ENCODE results near the gene CA11. TPM values are rescaled to one million over a fixed set of nuclear protein-coding genes. Genes with fewer than 3 reads are reported as not detected.

Gene CA11
- total and polyA plus RNA-seq, 9 of the 15 experiments (the other 6 are each of a cell fraction or from before 2014, with no cell fraction given) = 2.9 to 19.9 (median 8.3) TPM

DNA sequence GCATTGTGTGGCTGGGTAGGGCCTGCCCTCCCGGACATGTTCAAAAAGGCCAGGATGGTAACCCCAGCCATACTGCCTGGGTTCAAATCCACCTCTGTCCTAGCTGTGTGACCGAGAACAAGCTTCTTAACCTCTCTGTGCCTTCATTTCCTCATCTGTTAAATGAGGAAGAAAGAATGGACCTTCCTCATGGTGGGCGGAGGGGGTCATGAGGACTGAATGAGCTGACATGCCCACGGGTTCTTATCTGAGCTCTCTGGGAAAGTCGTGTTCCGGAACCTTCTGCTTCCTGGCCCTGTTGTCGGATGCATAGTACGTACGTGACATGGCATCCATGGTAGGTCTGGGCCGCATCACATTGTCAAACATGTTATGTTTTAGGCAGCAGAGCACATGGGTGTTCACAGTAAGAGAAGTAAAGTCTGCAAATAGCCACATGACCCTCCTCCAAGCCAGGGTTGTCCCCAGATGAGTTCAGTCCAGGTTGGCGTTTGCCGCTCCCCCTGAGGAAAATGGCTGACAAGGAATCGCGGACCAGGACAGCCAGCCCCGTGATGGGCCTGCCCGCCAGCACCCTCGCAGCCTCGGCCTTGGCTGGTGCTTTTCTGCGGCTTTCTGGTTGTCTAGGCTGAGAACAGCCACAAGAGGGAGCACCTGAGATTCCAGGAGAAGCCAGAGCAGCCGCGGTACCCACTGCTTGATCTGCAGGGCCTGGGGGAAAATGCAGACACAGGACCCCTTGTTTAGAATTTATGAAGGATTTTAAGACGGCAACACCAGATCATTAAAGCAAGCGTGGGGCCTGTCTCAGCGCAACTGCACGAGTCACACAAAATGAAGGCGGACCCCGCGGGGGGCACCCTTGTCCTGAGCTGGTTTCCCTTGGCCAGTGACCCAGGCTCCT lies 29.2 kb upstream of the CA11 start (continued):
- TF ChIP-seq, protein P1, sequence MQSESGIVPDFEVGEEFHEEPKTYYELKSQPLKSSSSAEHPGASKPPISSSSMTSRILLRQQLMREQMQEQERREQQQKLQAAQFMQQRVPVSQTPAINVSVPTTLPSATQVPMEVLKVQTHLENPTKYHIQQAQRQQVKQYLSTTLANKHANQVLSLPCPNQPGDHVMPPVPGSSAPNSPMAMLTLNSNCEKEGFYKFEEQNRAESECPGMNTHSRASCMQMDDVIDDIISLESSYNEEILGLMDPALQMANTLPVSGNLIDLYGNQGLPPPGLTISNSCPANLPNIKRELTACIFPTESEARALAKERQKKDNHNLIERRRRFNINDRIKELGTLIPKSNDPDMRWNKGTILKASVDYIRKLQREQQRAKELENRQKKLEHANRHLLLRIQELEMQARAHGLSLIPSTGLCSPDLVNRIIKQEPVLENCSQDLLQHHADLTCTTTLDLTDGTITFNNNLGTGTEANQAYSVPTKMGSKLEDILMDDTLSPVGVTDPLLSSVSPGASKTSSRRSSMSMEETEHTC (IDR thresholded peaks at IDR 0.05) = 0 out of 2 replicates have a peak, but pooled peaks have one; percentile 4
- 0 out of 2 replicates have a peak, but pooled peaks have one; percentile 70 for TF ChIP-seq FOXP1 (CRISPR knock-in tag; IDR thresholded peaks at IDR 0.05)
- TF ChIP-seq ZNF324 (CRISPR knock-in tag; IDR thresholded peaks at IDR 0.05) = no peak
- TF ChIP-seq SMC3 (conservative IDR thresholded peaks at IDR 0.05; ENCODE audit: insufficient read depth, low read depth, low read length) = peak; percentile 94
- TF ChIP-seq CTBP1 (IDR thresholded peaks at IDR 0.05; ENCODE audit: borderline replicate concordance) = peak; percentile 56; the same call in 1 of the 2 replicates
- TF ChIP-seq JUND (IDR thresholded peaks at IDR 0.05; ENCODE audit: borderline replicate concordance, low read depth, low read length) = peak; percentile 45; the same call in 1 of the 2 replicates
- no peak; the same call in 2 of the 3 replicates for TF ChIP-seq JUND (tag; IDR thresholded peaks at IDR 0.05; ENCODE audit: borderline replicate concordance, low read depth, low read length)
- TF ChIP-seq CBFA2T2 (conservative IDR thresholded peaks at IDR 0.05) = no peak
- no peak for TF ChIP-seq NUFIP1 (IDR thresholded peaks at IDR 0.05; ENCODE audit: partially characterized antibody)

Measured in K562 (cell line).